HL-60 (cell line): ENCODE measurements around the gene PTPRD.

ENCODE experiments used
- CTCF ChIP-seq: IDR thresholded peaks from one replicate; pipeline ENCODE4 v1.5.1; 2011; ENCODE audit warnings: low read length, control low read depth, inconsistent platforms; ENCODE audit not compliant: insufficient read depth
- POLR2AphosphoS5 ChIP-seq: IDR thresholded peaks from 2 replicates; pipeline ENCODE4 v1.6.1; 2012; ENCODE audit warnings: low read depth
- REST ChIP-seq: IDR thresholded peaks from 2 replicates; pipeline ENCODE4 v1.6.1; 2012; ENCODE audit warnings: low read depth; ENCODE audit not compliant: insufficient replicate concordance

- TF ChIP-seq CTCF (no peak), REST (no peak), POLR2AphosphoS5 (no peak)
These were observed 2195.5 kb downstream of the PTPRD start for GRCh38 chr9:8417341-8417740.
